SH-SY5Y (cell line): ENCODE measurements around the gene SIRT7.

ENCODE experiments used
- GATA2 ChIP-seq: IDR thresholded peaks from 2 replicates; pipeline ENCODE4 v1.6.1; 2011; ENCODE audit warnings: mild to moderate bottlenecking, low read depth, low read length
- GATA3 ChIP-seq: IDR thresholded peaks from 2 replicates; pipeline ENCODE4 v1.6.1; 2011; ENCODE audit warnings: low read depth, mild to moderate bottlenecking, low read length, moderate library complexity

DNA sequence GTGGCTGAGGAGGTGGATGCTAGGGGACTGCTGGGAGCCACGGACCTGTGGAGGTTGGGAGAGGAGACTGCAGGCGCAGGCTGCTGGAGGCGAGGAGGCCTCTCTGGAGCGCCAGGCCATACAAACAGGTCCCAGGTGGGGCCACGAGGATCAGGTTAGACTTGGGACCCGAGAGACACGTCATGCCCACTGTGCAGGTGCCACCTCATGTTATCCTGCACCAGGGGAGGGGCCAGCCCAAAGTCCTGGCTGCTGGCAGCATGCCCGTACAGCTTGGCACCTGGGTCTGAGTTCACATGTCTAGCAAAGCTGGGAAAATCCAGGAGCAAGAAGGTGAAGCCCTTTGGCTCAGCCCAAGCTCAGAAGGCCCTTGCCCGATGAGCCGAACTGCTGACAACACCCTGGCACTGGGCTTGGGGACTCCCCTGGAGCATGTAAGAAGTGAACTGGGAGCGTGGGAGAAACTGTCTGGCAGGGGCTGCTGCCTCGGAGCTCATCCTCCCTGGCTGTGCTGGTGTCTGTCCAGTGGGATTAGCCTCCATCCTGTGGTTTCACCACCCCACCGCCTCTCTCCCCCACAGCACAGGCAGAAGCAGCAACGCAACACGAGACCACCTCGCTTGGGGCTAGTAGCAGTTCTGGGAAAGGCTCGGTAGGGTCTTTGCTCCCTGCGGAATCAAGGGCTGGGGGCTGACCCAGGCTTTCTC is 52.1 kb downstream of the SIRT7 start:
- TF ChIP-seq GATA2 (no peak), GATA3 (no peak)
